Measurements from ENCODE around the gene HDAC6. TPM values are rescaled to one million over a fixed set of nuclear protein-coding genes. Genes with fewer than 3 reads are reported as not detected.
"Not testable (repeated sequence)": the region's sequence is repeated elsewhere in the genome, so short reads cannot be mapped to it uniquely, and the experiment has no call there.

HDAC6 gene
- total and polyA plus RNA-seq, 7 donors, result 21.8 to 47.1 (median 31.8) TPM

GRCh38 chrX:48852857-48853256 lies 51.0 kb downstream of the HDAC6 start:
- Histone ChIP-seq H3K27me3 (ENCODE audit: insufficient read depth in 3 of 3, low read length in 2 of 3) (peaks cover 0 to 18% (median 0%) of the 10 kb centered on the region in 3 donors), H3K27ac (no peak overlapping the region), H3K4me3 (no peak overlapping the region), H3K9me3 (no peaks in the 10 kb centered on the region), H3K36me3 (ENCODE audit: insufficient read depth in 1 of 2, low read depth in 1 of 2) (no peaks in the 10 kb centered on the region), H3K4me1 (no peaks in the 10 kb centered on the region)
- intact Hi-C loops (cut with DNase I), result no loop called here
- WGBS, 3 donors, result 68 to 78% (median 72%) methylated on average over 5 to 7 of the region's 7 CpGs
- ATAC-seq, result no peak
- DNase-seq, result no peak
- TF ChIP-seq CTCF (IDR thresholded peaks at IDR 0.05), result no peak

GRCh38 chrX:48853494-48853893 lies 51.6 kb downstream of the HDAC6 start:
- H3K4me1 ChIP-seq; H3K9me3 ChIP-seq; H3K4me3 ChIP-seq; H3K36me3 ChIP-seq (ENCODE audit: insufficient read depth in 1 of 2, low read depth in 1 of 2); DNase-seq; ATAC-seq; H3K27ac ChIP-seq; intact Hi-C loops (cut with DNase I): not testable (repeated sequence)
- H3K27me3 ChIP-seq (ENCODE audit: insufficient read depth in 3 of 3, low read length in 2 of 3), result peaks cover 0 to 18% (median 0%) of the 10 kb centered on the region in 3 donors

- not testable (repeated sequence) for DNase-seq
Measured at GRCh38 chrX:48854121-48854804, 52.4 kb downstream of the HDAC6 start.

GRCh38 chrX:48854898-48855297 lies 53.0 kb downstream of the HDAC6 start:
- Histone ChIP-seq H3K27me3 (ENCODE audit: insufficient read depth in 3 of 3, low read length in 2 of 3) (peaks cover 0 to 9% (median 0%) of the 10 kb centered on the region in 3 donors), H3K36me3 (ENCODE audit: insufficient read depth in 1 of 2, low read depth in 1 of 2) (no peaks in the 10 kb centered on the region), H3K9me3 (no peaks in the 10 kb centered on the region), H3K27ac (no peak overlapping the region), H3K4me1 (no peaks in the 10 kb centered on the region), H3K4me3 (no peak overlapping the region)
- intact Hi-C loops (cut with DNase I), result no loop called here
- ATAC-seq (no peak), DNase-seq (no peak)
- WGBS, 3 donors, result 41 to 56% (median 50%) methylated on average over 5 of the region's 5 CpGs
- no peak for TF ChIP-seq CTCF (IDR thresholded peaks at IDR 0.05)

More at GRCh38 chrX:48854121-48854804, 52.4 kb downstream of the HDAC6 start:
- H3K4me1 ChIP-seq; H3K27ac ChIP-seq; ATAC-seq; H3K4me3 ChIP-seq; H3K9me3 ChIP-seq; intact Hi-C loops (cut with DNase I); H3K36me3 ChIP-seq (ENCODE audit: insufficient read depth in 1 of 2, low read depth in 1 of 2): not testable (repeated sequence)
- WGBS, 3 donors, result 83 to 90% (median 89%) methylated on average over 12 of the region's 12 CpGs
- H3K27me3 ChIP-seq (ENCODE audit: insufficient read depth in 3 of 3, low read length in 2 of 3), result peaks cover 0 to 15% (median 0%) of the 10 kb centered on the region in 3 donors

- H3K36me3 ChIP-seq (ENCODE audit: insufficient read depth in 1 of 2, low read depth in 1 of 2), result no peaks in the 10 kb centered on the region
- H3K27ac ChIP-seq, result no peak overlapping the region
- H3K4me1 ChIP-seq, result no peaks in the 10 kb centered on the region
- no peak for TF ChIP-seq CTCF (IDR thresholded peaks at IDR 0.05)
- H3K9me3 ChIP-seq, result no peaks in the 10 kb centered on the region
- H3K27me3 ChIP-seq (ENCODE audit: insufficient read depth in 3 of 3, low read length in 2 of 3), result peaks cover 0 to 3% (median 0%) of the 10 kb centered on the region in 3 donors
- no peak for DNase-seq
- WGBS, 3 donors, result 37 to 56% (median 45%) methylated on average over 4 of the region's 4 CpGs
- H3K4me3 ChIP-seq, result no peak overlapping the region
- intact Hi-C loops (cut with DNase I), result no loop called here
- ATAC-seq, result no peak
Measured at GRCh38 chrX:48864210-48864609, 62.3 kb downstream of the HDAC6 start.

- 48 to 70% (median 66%) methylated on average over 1 of the region's 2 CpGs for WGBS, 3 donors
- H3K4me1 ChIP-seq; H3K4me3 ChIP-seq; H3K9me3 ChIP-seq; intact Hi-C loops (cut with DNase I); ATAC-seq; H3K36me3 ChIP-seq (ENCODE audit: insufficient read depth in 1 of 2, low read depth in 1 of 2); H3K27ac ChIP-seq; DNase-seq; H3K27me3 ChIP-seq (ENCODE audit: insufficient read depth in 3 of 3, low read length in 2 of 3): not testable (repeated sequence)
Measured at GRCh38 chrX:48872017-48872416, 70.2 kb downstream of the HDAC6 start.

Other genes starting within 250 kb of the HDAC6 start
- 100 to 1,000 TPM in 2 of 4 donors, 10 to 100 TPM in 2; 15.9 to 206 (median 83.2) TPM for gene RBM3, start 227.6 kb upstream of the HDAC6 start, total RNA-seq
- gene RBM3, start 227.6 kb upstream of the HDAC6 start, polyA plus RNA-seq, result 100 to 1,000 TPM in 1 of 3 donors, 10 to 100 TPM in 2; 26.4 to 137 (median 68.9) TPM
- gene WDR13, start 204.6 kb upstream of the HDAC6 start, total RNA-seq, result 100 to 1,000 TPM; 103 to 155 (median 116) TPM
- 100 to 1,000 TPM; 112 to 171 (median 132) TPM for gene WDR13, start 204.6 kb upstream of the HDAC6 start, polyA plus RNA-seq
- 1 to 10 TPM in 2 of 4 donors, under 1 TPM in 2; 0.85 to 2.9 (median 1.4) TPM for gene WAS, start 118.3 kb upstream of the HDAC6 start, total RNA-seq
- gene WAS, start 118.3 kb upstream of the HDAC6 start, polyA plus RNA-seq, result under 1 TPM; 0.45 to 0.66 (median 0.47) TPM
- 1 to 10 TPM; 1.9 to 3.2 (median 2.7) TPM for gene SUV39H1, start 105.3 kb upstream of the HDAC6 start, total RNA-seq
- gene SUV39H1, start 105.3 kb upstream of the HDAC6 start, polyA plus RNA-seq, result 1 to 10 TPM; 2.2 to 3.6 (median 2.8) TPM
- gene GLOD5, start 40.3 kb upstream of the HDAC6 start, total RNA-seq, result not detected
- gene GLOD5, start 40.3 kb upstream of the HDAC6 start, polyA plus RNA-seq, result not detected
- under 1 TPM in 1 of 4 donors, not detected in 3; 0.17 TPM for gene GATA1, start 15.5 kb upstream of the HDAC6 start, total RNA-seq
- gene GATA1, start 15.5 kb upstream of the HDAC6 start, polyA plus RNA-seq, result under 1 TPM in 2 of 3 donors, not detected in 1; 0.03 to 0.04 TPM
- not detected for gene ERAS, start 24.4 kb downstream of the HDAC6 start, total RNA-seq
- gene ERAS, start 24.4 kb downstream of the HDAC6 start, polyA plus RNA-seq, result not detected
- gene PCSK1N, start 33.5 kb downstream of the HDAC6 start, total RNA-seq, result under 1 TPM in 1 of 4 donors, not detected in 3; 0.44 TPM
- not detected for gene PCSK1N, start 33.5 kb downstream of the HDAC6 start, polyA plus RNA-seq
- 10 to 100 TPM; 56.6 to 76.2 (median 65.1) TPM for gene TIMM17B, start 95.7 kb downstream of the HDAC6 start, total RNA-seq
- gene TIMM17B, start 95.7 kb downstream of the HDAC6 start, polyA plus RNA-seq, result 10 to 100 TPM; 63.1 to 91.6 (median 78.4) TPM
- 10 to 100 TPM; 51.8 to 65.7 (median 60.6) TPM for gene PQBP1, start 95.9 kb downstream of the HDAC6 start, total RNA-seq
- 10 to 100 TPM; 71.0 to 98.8 (median 77.2) TPM for gene PQBP1, start 95.9 kb downstream of the HDAC6 start, polyA plus RNA-seq
- 10 to 100 TPM in 2 of 4 donors, 1 to 10 TPM in 2; 8.8 to 13.4 (median 11.2) TPM for gene SLC35A2, start 109.6 kb downstream of the HDAC6 start, total RNA-seq
- gene SLC35A2, start 109.6 kb downstream of the HDAC6 start, polyA plus RNA-seq, result 10 to 100 TPM; 13.2 to 26.1 (median 19.7) TPM
- gene PIM2, start 117.0 kb downstream of the HDAC6 start, total RNA-seq, result 1 to 10 TPM; 1.1 to 2.3 (median 1.6) TPM
- 1 to 10 TPM; 1.4 to 3.7 (median 1.6) TPM for gene PIM2, start 117.0 kb downstream of the HDAC6 start, polyA plus RNA-seq
- 10 to 100 TPM; 21.4 to 38.7 (median 28.5) TPM for gene OTUD5, start 155.5 kb downstream of the HDAC6 start, total RNA-seq
- 10 to 100 TPM; 17.5 to 34.8 (median 18.6) TPM for gene OTUD5, start 155.5 kb downstream of the HDAC6 start, polyA plus RNA-seq
- under 1 TPM; 0.18 to 0.41 (median 0.25) TPM for gene KCND1, start 169.8 kb downstream of the HDAC6 start, total RNA-seq
- under 1 TPM; 0.03 to 0.44 (median 0.30) TPM for gene KCND1, start 169.8 kb downstream of the HDAC6 start, polyA plus RNA-seq
- 10 to 100 TPM; 16.5 to 23.6 (median 19.4) TPM for gene GRIPAP1, start 200.2 kb downstream of the HDAC6 start, total RNA-seq
- gene GRIPAP1, start 200.2 kb downstream of the HDAC6 start, polyA plus RNA-seq, result 10 to 100 TPM; 12.6 to 17.5 (median 13.4) TPM
- gene TFE3, start 241.3 kb downstream of the HDAC6 start, total RNA-seq, result 10 to 100 TPM; 18.1 to 46.5 (median 30.4) TPM
- gene TFE3, start 241.3 kb downstream of the HDAC6 start, polyA plus RNA-seq, result 10 to 100 TPM; 16.9 to 55.2 (median 32.3) TPM